HepG2 (cell line): ENCODE measurements around the gene HCRT. TPM values are rescaled to one million over a fixed set of nuclear protein-coding genes. Genes with fewer than 3 reads are reported as not detected.

Source experiments
- AGO2 ChIP-seq: fragments of 200-400 bp; formaldehyde crosslinking; optimal IDR thresholded peaks from 2 replicates; pipeline ENCODE3; 2017; ENCODE audit warnings: mild to moderate bottlenecking, low read depth, low read length, moderate library complexity
- BRF2 ChIP-seq: sonication (generic); formaldehyde crosslinking; IDR thresholded peaks from 2 replicates; pipeline ENCODE4 v1.8.1; 2022; ENCODE audit warnings: mild to moderate bottlenecking, missing genetic modification reagents
- EED ChIP-seq: sonication (generic); formaldehyde crosslinking; IDR thresholded peaks from 2 replicates; pipeline ENCODE4 v1.5.0; 2020; ENCODE audit warnings: mild to moderate bottlenecking, missing genetic modification reagents
- ETV5 ChIP-seq: IDR thresholded peaks from 2 replicates; pipeline ENCODE4 v1.6.1; 2018; ENCODE audit warnings: missing biosample characterization, missing genetic modification reagents, inconsistent platforms, borderline replicate concordance
- GTF3A ChIP-seq: sonication (generic); formaldehyde crosslinking; conservative IDR thresholded peaks from 2 replicates; pipeline ENCODE4 v1.4.0; 2020; ENCODE audit warnings: mild to moderate bottlenecking, missing genetic modification reagents
- HMGXB4 ChIP-seq, 2 experiments: sonication (generic) in 1 of 2; formaldehyde crosslinking in 1 of 2; IDR thresholded peaks; 2 replicates each; pipeline versions ENCODE4 v1.4.0 to v1.6.1; 2018 to 2020; ENCODE audit warnings: missing genetic modification reagents in 2 of 2, borderline replicate concordance in 1 of 2, low read depth in 1 of 2, mild to moderate bottlenecking in 1 of 2, missing biosample characterization in 1 of 2
- KLF6 ChIP-seq: IDR thresholded peaks from 2 replicates; pipeline ENCODE4 v1.8.0; 2016; ENCODE audit warnings: missing biosample characterization, missing genetic modification reagents
- MED1 ChIP-seq: sonication (generic); formaldehyde crosslinking; IDR thresholded peaks from 2 replicates; pipeline ENCODE4 v1.4.0; 2020; ENCODE audit warnings: missing genetic modification reagents
- NCOR1 ChIP-seq: fragments of 200-600 bp; sonication (generic); IDR thresholded peaks from 2 replicates; pipeline ENCODE4 v1.7.0; 2017; ENCODE audit warnings: antibody characterized with exemption, low read length, borderline replicate concordance
- SNAPC2 ChIP-seq: sonication (generic); formaldehyde crosslinking; IDR thresholded peaks from 2 replicates; pipeline ENCODE4 v1.8.1; 2022; ENCODE audit warnings: mild to moderate bottlenecking, missing genetic modification reagents
- ZMAT3 ChIP-seq: sonication (generic); formaldehyde crosslinking; conservative IDR thresholded peaks from 2 replicates; pipeline ENCODE4 v1.7.0; 2021; ENCODE audit warnings: missing genetic modification reagents
- ZNF143 ChIP-seq: sonication (generic); formaldehyde crosslinking; IDR thresholded peaks from 2 replicates; pipeline ENCODE4 v1.4.0; 2020; ENCODE audit warnings: missing genetic modification reagents
- ZNF24 ChIP-seq: fragments of 450-650 bp; IDR thresholded peaks from 2 replicates; pipeline ENCODE4 v1.6.1; 2017; ENCODE audit warnings: antibody characterized with exemption, mild to moderate bottlenecking
- ZNF253 ChIP-seq: sonication (generic); formaldehyde crosslinking; IDR thresholded peaks from 2 replicates; pipeline ENCODE4 v1.8.0; 2022; ENCODE audit warnings: mild to moderate bottlenecking, missing genetic modification reagents, borderline replicate concordance
- ZNF274 ChIP-seq: sonication (generic); formaldehyde crosslinking; IDR thresholded peaks from 2 replicates; pipeline ENCODE4 v1.5.1; 2020; ENCODE audit warnings: mild to moderate bottlenecking, missing genetic modification reagents
- ZNF317 ChIP-seq: sonication (generic); formaldehyde crosslinking; IDR thresholded peaks from 2 replicates; pipeline ENCODE4 v1.5.0; 2020; ENCODE audit warnings: mild to moderate bottlenecking, missing genetic modification reagents
- ZNF501 ChIP-seq: sonication (generic); formaldehyde crosslinking; IDR thresholded peaks from 2 replicates; pipeline ENCODE4 v1.5.1; 2020; ENCODE audit warnings: mild to moderate bottlenecking, moderate library complexity, missing genetic modification reagents
- ZNF550 ChIP-seq: sonication (generic); formaldehyde crosslinking; IDR thresholded peaks from 2 replicates; pipeline ENCODE4 v1.4.0; 2020; ENCODE audit warnings: mild to moderate bottlenecking, missing genetic modification reagents, borderline replicate concordance
- ZNF570 ChIP-seq: sonication (generic); formaldehyde crosslinking; IDR thresholded peaks from 2 replicates; pipeline ENCODE4 v1.4.0; 2020; ENCODE audit warnings: mild to moderate bottlenecking, missing genetic modification reagents, borderline replicate concordance
- ZNF629 ChIP-seq: sonication (generic); formaldehyde crosslinking; conservative IDR thresholded peaks from 2 replicates; pipeline ENCODE4 v1.5.0; 2020; ENCODE audit warnings: missing genetic modification reagents
- ZNF713 ChIP-seq: sonication (generic); formaldehyde crosslinking; IDR thresholded peaks from 2 replicates; pipeline ENCODE4 v1.4.0; 2020; ENCODE audit warnings: mild to moderate bottlenecking, missing genetic modification reagents
- ZNF883 ChIP-seq: sonication (generic); formaldehyde crosslinking; IDR thresholded peaks from 2 replicates; pipeline ENCODE4 v1.5.1; 2020; ENCODE audit warnings: mild to moderate bottlenecking, missing genetic modification reagents; ENCODE audit errors: not compliant biosample characterization
- polyA plus RNA-seq, 8 experiments: library from polyadenylated mRNA; depleted of rRNA in 3 of 8; stranded (reverse) in 7 of 8; unstranded in 1 of 8; fragments of >200 nt; fragmentation: Illumina TruSeq in 4 of 8; extraction: Trizol in 4 of 8; gene quantifications; 2 replicates each; pipeline versions ENCODE4 v1.2.1 to v1.2.3, GENCODE V29; 2011 to 2016; ENCODE audit warnings: low read depth in 4 of 8, missing spikeins in 1 of 8, mixed read lengths in 1 of 8; ENCODE audit not compliant: insufficient read depth in 1 of 8
- total RNA-seq, 5 experiments: library from RNA; depleted of rRNA; stranded (reverse); fragments of >200 nt; fragmentation: Illumina TruSeq; extraction: Trizol; gene quantifications; 2 replicates each; pipeline ENCODE4 v1.2.3, GENCODE V29; 2016; ENCODE audit warnings: low read depth in 1 of 5
- TF ChIP-seq, protein P1 (sequence below): sonication (generic); formaldehyde crosslinking; IDR thresholded peaks from 2 replicates; pipeline ENCODE4 v1.5.1; 2020; ENCODE audit warnings: mild to moderate bottlenecking, missing genetic modification reagents, moderate library complexity
- TF ChIP-seq, protein P2 (sequence below): sonication (generic); formaldehyde crosslinking; IDR thresholded peaks from 2 replicates; pipeline ENCODE4 v1.4.0; 2020; ENCODE audit warnings: mild to moderate bottlenecking, missing genetic modification reagents, borderline replicate concordance
- TF ChIP-seq, protein P3 (sequence below): sonication (generic); formaldehyde crosslinking; IDR thresholded peaks from 2 replicates; pipeline ENCODE4 v1.4.0; 2020; ENCODE audit warnings: missing genetic modification reagents, low read depth, mild to moderate bottlenecking, borderline replicate concordance

Gene HCRT
- total and polyA plus RNA-seq, 2 of the 13 experiments (the other 11 are each of a cell fraction or from before 2014, with no cell fraction given) = not detected

DNA sequence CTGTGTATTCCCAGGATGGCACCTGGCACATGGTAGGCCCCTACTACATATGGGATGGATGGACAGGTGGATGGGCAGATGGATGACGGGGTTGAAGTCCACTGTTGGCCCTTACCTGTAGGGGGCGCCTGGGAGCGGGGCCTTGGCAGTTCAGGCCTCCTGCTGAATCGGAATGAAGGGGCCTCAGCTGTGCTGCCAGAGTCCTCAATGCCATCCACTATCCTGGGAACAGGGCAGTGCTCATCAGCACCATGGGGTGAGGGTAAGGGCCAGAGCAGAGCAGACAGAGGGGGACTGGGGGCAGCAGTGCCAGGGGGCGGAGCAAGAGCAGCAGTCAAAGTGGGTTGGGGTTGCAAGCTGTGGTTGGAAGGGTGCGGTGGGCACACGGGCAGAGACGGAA, 22.1 kb downstream of the HCRT start (continued):
- TF ChIP-seq ZNF317 (CRISPR knock-in tag) (no peak), ZNF501 (CRISPR knock-in tag) (no peak), BRF2 (CRISPR knock-in tag) (no peak), ZNF883 (CRISPR knock-in tag) (no peak), ZNF629 (CRISPR knock-in tag) (no peak; the same call in 1 of the 2 replicates), ZNF24 (no peak), KLF6 (CRISPR knock-in tag) (no peak), EED (CRISPR knock-in tag) (no peak), ZNF570 (no peak), SNAPC2 (CRISPR knock-in tag) (no peak), ETV5 (no peak), MED1 (CRISPR knock-in tag) (no peak), HMGXB4 (CRISPR knock-in tag; IDR thresholded peaks at IDR 0.05; ENCODE audit: borderline replicate concordance in 1 of 2, low read depth in 1 of 2) (0 out of 4 replicates have a peak, but pooled peaks of 1 of the 2 experiments have one; percentile 27), ZNF274 (CRISPR knock-in tag) (no peak), GTF3A (no peak), ZNF143 (CRISPR knock-in tag) (no peak), ZNF713 (CRISPR knock-in tag) (no peak), ZNF253 (CRISPR knock-in tag) (no peak), AGO2 (no peak), ZMAT3 (CRISPR knock-in tag) (no peak), NCOR1 (peak; percentile 13; the same call in 1 of the 2 replicates), ZNF550 (CRISPR knock-in tag) (no peak)
- TF ChIP-seq, protein P1, sequence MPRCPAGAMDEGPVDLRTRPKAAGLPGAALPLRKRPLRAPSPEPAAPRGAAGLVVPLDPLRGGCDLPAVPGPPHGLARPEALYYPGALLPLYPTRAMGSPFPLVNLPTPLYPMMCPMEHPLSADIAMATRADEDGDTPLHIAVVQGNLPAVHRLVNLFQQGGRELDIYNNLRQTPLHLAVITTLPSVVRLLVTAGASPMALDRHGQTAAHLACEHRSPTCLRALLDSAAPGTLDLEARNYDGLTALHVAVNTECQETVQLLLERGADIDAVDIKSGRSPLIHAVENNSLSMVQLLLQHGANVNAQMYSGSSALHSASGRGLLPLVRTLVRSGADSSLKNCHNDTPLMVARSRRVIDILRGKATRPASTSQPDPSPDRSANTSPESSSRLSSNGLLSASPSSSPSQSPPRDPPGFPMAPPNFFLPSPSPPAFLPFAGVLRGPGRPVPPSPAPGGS = 0 out of 2 replicates have a peak, but pooled peaks have one; percentile 32
- TF ChIP-seq, protein P2, sequence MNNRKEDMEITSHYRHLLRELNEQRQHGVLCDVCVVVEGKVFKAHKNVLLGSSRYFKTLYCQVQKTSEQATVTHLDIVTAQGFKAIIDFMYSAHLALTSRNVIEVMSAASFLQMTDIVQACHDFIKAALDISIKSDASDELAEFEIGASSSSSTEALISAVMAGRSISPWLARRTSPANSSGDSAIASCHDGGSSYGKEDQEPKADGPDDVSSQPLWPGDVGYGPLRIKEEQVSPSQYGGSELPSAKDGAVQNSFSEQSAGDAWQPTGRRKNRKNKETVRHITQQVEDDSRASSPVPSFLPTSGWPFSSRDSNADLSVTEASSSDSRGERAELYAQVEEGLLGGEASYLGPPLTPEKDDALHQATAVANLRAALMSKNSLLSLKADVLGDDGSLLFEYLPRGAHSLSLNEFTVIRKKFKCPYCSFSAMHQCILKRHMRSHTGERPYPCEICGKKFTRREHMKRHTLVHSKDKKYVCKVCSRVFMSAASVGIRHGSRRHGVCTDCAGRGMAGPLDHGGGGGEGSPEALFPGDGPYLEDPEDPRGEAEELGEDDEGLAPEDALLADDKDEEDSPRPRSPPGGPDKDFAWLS = no peak
- TF ChIP-seq, protein P3, sequence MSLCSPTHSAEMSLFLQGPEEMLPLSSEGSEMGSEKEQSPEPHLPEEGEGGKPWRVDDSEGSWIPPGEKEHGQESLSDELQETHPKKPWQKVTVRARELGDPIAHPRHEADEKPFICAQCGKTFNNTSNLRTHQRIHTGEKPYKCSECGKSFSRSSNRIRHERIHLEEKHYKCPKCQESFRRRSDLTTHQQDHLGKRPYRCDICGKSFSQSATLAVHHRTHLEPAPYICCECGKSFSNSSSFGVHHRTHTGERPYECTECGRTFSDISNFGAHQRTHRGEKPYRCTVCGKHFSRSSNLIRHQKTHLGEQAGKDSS (CRISPR knock-in tag) = no peak
